Chondrocyte (in vitro differentiated cells): ENCODE results near the gene CDK14. TPM values are rescaled to one million over a fixed set of nuclear protein-coding genes. Genes with fewer than 3 reads are reported as not detected.

Experiments
- DNase-seq: peaks from one replicate; pipeline ENCODE4 v3.0.0; 2021; ENCODE audit warnings: mixed read lengths, low spot score
- H3K27ac Mint-ChIP-seq: one replicate; pipeline ENCODE4 v1.8.0; 2021; ENCODE audit warnings: mild to moderate bottlenecking, moderate library complexity, mixed read lengths; ENCODE audit not compliant: unreplicated experiment
- H3K27me3 Mint-ChIP-seq: 2 replicates; pipeline ENCODE4 v1.8.0; 2021; ENCODE audit warnings: low read depth, mixed read lengths
- H3K36me3 Mint-ChIP-seq: 2 replicates; pipeline ENCODE4 v1.8.0; 2021; ENCODE audit warnings: low read depth, mixed read lengths
- H3K4me1 Mint-ChIP-seq: 2 replicates; pipeline ENCODE4 v1.8.0; 2021; ENCODE audit warnings: low read depth, mild to moderate bottlenecking, mixed read lengths
- H3K4me3 Mint-ChIP-seq: one replicate; pipeline ENCODE4 v1.8.0; 2021; ENCODE audit warnings: mild to moderate bottlenecking, moderate library complexity, mixed read lengths; ENCODE audit not compliant: unreplicated experiment
- H3K9me3 Mint-ChIP-seq: 2 replicates; pipeline ENCODE4 v1.8.0; 2021; ENCODE audit warnings: low read depth, mixed read lengths
- CTCF ChIP-seq: fragments of 200-600 bp; sonication (generic); IDR thresholded peaks from 2 replicates; pipeline ENCODE4 v1.5.0; 2021; ENCODE audit warnings: antibody characterized with exemption, mild to moderate bottlenecking, moderate library complexity
- total RNA-seq: library from RNA; stranded (reverse); gene quantifications from 3 replicates; pipeline ENCODE4 v1.2.1, GENCODE V29; 2021

The CDK14 gene
- total RNA-seq, 1 donor from 2014 or later: 61.4 TPM

- no peak for TF ChIP-seq CTCF
- Mint-ChIP-seq H3K9me3 (peaks cover 2% of the 10 kb centered on the region), H3K27me3 (no peaks in the 10 kb centered on the region), H3K36me3 (peaks cover 1% of the 10 kb centered on the region), H3K4me3 (no peak overlapping the region), H3K27ac (no peak overlapping the region), H3K4me1 (peaks cover 56% of the 10 kb centered on the region)
- DNase-seq: no peak
These were observed 361.8 kb downstream of the CDK14 start for GRCh38 chr7:90957883-90958282.

- DNase-seq: no peak
- Mint-ChIP-seq H3K27me3 (no peaks in the 10 kb centered on the region), H3K9me3 (peaks cover 2% of the 10 kb centered on the region), H3K27ac (peak overlapping the region; percentile 83), H3K4me1 (peaks cover 48% of the 10 kb centered on the region), H3K4me3 (peak overlapping the region; percentile 33), H3K36me3 (peaks cover 3% of the 10 kb centered on the region)
- no peak for TF ChIP-seq CTCF
These were observed 362.5 kb downstream of the CDK14 start for GRCh38 chr7:90958647-90959046.

GRCh38 chr7:90961037-90961725 lies 365.1 kb downstream of the CDK14 start:
- no peaks in the 10 kb centered on the region for H3K27me3 Mint-ChIP-seq
- H3K9me3 Mint-ChIP-seq: peaks cover 2% of the 10 kb centered on the region
- H3K27ac Mint-ChIP-seq: peak overlapping the region; percentile 27
- H3K4me1 Mint-ChIP-seq: peaks cover 35% of the 10 kb centered on the region
- H3K36me3 Mint-ChIP-seq: peaks cover 9% of the 10 kb centered on the region
- TF ChIP-seq CTCF: no peak
- H3K4me3 Mint-ChIP-seq: no peak overlapping the region
- DNase-seq: no peak

GRCh38 chr7:90965211-90965610 lies 369.1 kb downstream of the CDK14 start:
- H3K27ac Mint-ChIP-seq: no peak overlapping the region
- TF ChIP-seq CTCF: no peak
- H3K9me3 Mint-ChIP-seq: peaks cover 2% of the 10 kb centered on the region
- H3K27me3 Mint-ChIP-seq: no peaks in the 10 kb centered on the region
- H3K4me3 Mint-ChIP-seq: no peak overlapping the region
- peaks cover 9% of the 10 kb centered on the region for H3K36me3 Mint-ChIP-seq
- no peak for DNase-seq
- peaks cover 24% of the 10 kb centered on the region for H3K4me1 Mint-ChIP-seq

- no peak for TF ChIP-seq CTCF
- no peak overlapping the region for H3K27ac Mint-ChIP-seq
- peaks cover 9% of the 10 kb centered on the region for H3K36me3 Mint-ChIP-seq
- no peak for DNase-seq
- peaks cover 2% of the 10 kb centered on the region for H3K9me3 Mint-ChIP-seq
- H3K4me1 Mint-ChIP-seq: peaks cover 19% of the 10 kb centered on the region
- H3K27me3 Mint-ChIP-seq: no peaks in the 10 kb centered on the region
- no peak overlapping the region for H3K4me3 Mint-ChIP-seq
These were observed 370.2 kb downstream of the CDK14 start for GRCh38 chr7:90966346-90966745.
